AG09319 (cell line): Measurements from ENCODE around the gene LYG2.
"Not testable (repeated sequence)": the region's sequence is repeated elsewhere in the genome, so short reads cannot be mapped to it uniquely, and the experiment has no call there.

Experiments
- DNase-seq: peaks from one replicate; pipeline ENCODE4 v3.0.0-alpha.2; 2010; ENCODE audit warnings: low read depth; ENCODE audit errors: extremely low read depth
- CTCF ChIP-seq: IDR thresholded peaks from 2 replicates; pipeline ENCODE4 v1.5.1; 2011; ENCODE audit warnings: low read depth, mild to moderate bottlenecking, inconsistent platforms, low read length, moderate library complexity

LYG2 gene

DNA sequence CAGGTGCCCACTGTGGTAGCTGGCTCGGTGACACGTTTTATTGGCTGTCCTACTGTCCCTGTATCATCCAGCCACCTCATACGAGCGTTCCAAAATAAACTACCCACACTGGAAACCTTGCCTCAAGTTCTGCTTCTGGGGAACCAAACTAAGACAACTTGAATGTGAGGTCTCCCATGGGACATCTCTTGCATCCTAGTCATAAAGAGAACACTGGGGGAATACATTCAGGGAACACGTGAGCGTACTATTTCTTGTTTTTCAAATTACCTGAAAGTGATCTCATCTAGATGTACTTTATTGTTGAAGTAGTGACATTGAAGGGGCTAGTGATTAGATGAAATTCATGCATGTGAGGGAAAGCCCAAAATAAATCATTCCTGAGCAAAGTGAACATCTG lies 15.0 kb downstream of the LYG2 start:
- no peak for DNase-seq
- TF ChIP-seq CTCF: no peak

GRCh38 chr2:99238599-99238998 lies 16.9 kb downstream of the LYG2 start:
- DNase-seq: no peak
- TF ChIP-seq CTCF: no peak

GRCh38 chr2:99233177-99233576 lies 22.3 kb downstream of the LYG2 start:
- DNase-seq: not testable (repeated sequence)

DNA sequence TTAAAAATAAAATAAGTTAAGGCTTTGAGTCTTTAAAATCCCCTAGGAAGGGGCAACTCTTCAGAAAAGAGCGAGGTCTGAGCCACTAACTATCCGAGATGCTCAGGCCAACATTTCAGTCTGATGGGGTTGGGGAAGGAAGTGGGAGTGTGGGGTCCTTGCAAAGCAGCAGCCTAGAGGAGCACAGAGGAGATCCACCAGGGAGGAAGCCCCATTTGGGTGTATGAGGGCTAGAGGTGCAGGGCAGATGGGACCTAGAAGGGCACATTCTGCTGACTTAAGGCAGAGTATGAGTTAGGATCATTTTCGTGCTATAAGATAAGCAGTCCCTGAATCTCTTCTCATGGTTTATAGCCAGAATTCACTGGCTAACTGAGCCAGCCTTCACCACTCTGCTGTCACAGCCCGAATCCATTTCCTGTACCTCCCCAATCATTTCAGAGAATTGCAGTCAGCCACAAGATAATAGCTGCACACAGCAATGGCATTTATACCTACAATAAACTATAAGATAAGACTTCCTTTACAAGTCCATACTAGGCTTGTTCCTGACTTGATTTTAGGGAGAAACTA lies 37.5 kb downstream of the LYG2 start:
- no peak for DNase-seq

GRCh38 chr2:99216096-99216495 lies 39.4 kb downstream of the LYG2 start:
- TF ChIP-seq CTCF: no peak
- DNase-seq: no peak

More for the DNA sequence above, 37.5 kb downstream of the LYG2 start:
- TF ChIP-seq CTCF: no peak

GRCh38 chr2:99205491-99205890 lies 50.0 kb downstream of the LYG2 start:
- DNase-seq: no peak
- no peak for TF ChIP-seq CTCF

- DNase-seq: no peak
- no peak; the same call in 1 of the 2 replicates for TF ChIP-seq CTCF
Measured at GRCh38 chr2:99201959-99202678, 53.3 kb downstream of the LYG2 start.
